Activated CD4-positive, alpha-beta T cell treated with anti-CD3 and anti-CD28 coated beads, Interleukin-2, amount 50 U/mL, for 16 hours (primary cell): ENCODE results near the gene COMMD1.
A peak's percentile ranks its signal among the peaks of the same experiment; 100 is the strongest.
"Not testable (repeated sequence)": the region's sequence is repeated elsewhere in the genome, so short reads cannot be mapped to it uniquely, and the experiment has no call there.

ENCODE experiments used
- DNase-seq: peaks from one replicate; pipeline ENCODE4 v3.0.0-alpha.2; 2020

The COMMD1 gene

DNA sequence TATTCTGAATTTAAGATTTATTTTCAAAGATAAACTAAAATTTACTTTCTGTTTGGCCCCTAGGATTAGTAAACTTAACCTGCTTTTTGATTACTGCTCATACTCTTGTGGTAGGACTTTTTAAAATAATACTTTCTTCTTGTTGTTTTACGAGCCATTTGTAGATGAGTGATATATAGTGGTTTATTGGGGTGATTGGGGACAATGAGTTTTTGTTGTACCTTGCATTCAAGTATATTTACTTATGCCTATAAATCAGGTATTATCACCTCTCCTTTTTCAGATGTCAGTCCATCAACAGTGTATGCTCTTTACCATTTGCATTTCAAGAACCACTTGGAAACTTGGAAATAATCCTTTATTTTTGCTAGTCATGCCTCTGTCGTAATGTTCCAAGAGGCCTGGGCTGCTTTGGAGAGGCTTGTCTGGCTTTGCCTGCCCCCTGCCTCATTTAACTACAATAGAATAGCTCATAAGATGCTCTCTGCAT lies 131.3 kb downstream of the COMMD1 start:
- no peak for DNase-seq

DNA sequence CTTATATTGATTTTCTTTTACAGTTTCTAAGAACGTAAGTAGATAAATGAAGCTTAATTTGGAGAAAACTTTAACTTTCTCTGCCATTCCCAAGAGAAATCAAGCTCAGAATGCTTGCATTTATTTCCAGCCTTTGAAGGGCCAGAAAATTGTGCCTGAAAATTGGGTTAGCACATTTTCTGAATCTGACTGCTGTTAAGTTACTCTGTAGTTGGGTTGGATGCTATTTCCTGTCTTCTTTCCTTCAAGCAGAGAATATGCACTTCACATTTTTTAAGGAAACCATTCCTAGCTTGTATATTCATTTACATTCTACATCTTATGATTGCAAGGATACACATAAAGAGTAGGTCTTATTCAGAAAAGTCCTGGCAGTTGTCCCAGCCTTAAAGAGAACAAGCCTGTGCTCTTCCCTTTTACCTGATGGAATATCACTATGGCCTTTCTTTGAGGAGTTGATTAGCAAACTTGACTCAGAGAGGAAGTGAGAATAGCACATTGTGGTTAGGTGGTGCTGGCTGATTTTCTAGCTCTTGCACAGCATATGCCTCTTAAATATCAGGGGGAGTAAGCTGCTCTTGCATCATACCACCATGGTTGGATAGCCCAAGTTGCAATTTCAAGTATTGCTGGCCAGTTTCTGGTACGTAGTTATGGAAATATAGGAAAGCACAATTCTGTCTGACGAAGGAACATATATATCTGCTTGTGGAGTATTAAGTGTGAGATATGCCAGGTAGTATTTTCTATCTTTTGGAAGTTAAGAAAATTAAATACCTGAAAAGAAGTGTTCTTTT lies 133.7 kb downstream of the COMMD1 start:
- DNase-seq, result peak; percentile 81

DNA sequence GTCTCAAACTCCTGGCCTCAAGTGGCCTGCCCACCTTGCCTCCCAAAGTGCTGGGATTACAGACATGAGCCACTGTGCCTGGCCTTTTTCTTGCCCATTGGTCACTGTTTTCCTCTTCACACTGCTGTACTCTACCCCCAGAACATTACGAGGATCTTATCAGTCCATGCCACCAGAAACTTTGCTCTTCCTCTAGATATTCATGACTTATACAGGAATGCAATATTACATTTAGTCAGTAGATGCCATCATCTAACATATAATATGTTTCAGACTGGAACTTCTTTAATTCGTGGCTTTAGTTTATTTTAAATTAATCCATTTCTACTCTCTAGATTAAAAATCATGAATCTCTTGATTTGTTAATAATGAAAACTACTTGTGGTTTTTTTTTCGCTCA lies 135.5 kb downstream of the COMMD1 start:
- no peak for DNase-seq

DNA sequence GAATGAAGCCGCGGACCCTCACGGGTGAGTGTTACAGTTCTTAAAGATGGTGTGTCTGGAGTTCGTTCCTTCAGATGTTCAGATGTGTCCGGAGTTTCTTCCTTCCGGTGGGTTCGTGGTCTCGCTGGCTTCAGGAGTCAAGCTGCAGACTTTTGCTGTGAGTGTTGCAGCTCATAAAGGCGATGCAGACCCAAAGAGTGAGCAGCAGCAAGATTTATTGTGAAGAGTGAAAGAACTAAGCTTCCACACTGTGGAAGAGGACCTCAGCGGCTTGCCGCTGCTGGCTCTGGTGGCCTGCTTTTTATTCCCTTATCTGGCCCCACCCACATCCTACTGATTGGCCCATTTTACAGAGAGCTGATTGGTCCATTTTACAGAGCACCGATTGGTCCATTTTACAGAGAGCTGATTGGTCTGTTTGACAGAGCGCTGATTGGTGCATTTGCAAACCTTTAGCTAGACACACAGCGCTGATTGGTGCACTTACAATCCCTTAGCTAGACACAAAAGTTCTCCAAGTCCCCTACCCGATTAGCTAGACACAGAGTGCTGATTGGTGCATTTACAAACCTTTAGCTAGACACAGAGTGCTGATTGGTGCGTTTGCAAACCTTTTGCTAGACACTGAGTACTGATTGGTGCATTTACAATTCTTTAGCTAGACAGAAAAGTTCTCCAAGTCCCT lies 136.4 kb downstream of the COMMD1 start:
- DNase-seq, result not testable (repeated sequence)

GRCh38 chr2:62042400-62042799 lies 136.9 kb downstream of the COMMD1 start:
- no peak for DNase-seq

GRCh38 chr2:62042944-62043343 lies 137.5 kb downstream of the COMMD1 start:
- DNase-seq, result no peak

DNA sequence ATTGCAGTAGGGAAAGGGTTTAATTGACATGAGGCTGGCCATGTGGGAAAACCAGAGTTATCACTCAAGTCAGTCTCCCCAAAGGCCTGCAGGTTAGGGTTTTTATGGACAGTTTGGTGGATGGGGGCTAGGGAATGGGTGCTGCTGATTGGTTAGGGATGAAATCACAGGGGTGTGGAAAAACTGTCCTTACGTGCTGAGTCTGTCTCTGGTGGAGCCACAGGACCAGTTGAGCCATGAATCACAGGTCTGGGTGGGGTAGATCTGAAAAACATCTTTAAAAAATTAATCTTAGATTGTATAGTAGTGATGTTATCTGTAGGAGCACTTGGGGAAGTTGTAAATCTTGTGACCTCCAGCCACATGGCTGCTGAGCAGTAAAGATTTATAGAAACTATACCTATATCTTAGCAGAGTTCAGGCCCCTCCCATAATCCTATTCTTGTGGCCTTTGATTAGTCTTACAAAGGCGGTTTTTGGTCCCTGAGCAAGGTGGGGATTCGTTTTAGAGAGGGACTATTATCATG lies 139.6 kb downstream of the COMMD1 start:
- no peak for DNase-seq

- DNase-seq, result no peak
Measured at GRCh38 chr2:62046141-62046540, 140.7 kb downstream of the COMMD1 start.

GRCh38 chr2:62050456-62051045 lies 145.1 kb downstream of the COMMD1 start:
- no peak for DNase-seq

DNA sequence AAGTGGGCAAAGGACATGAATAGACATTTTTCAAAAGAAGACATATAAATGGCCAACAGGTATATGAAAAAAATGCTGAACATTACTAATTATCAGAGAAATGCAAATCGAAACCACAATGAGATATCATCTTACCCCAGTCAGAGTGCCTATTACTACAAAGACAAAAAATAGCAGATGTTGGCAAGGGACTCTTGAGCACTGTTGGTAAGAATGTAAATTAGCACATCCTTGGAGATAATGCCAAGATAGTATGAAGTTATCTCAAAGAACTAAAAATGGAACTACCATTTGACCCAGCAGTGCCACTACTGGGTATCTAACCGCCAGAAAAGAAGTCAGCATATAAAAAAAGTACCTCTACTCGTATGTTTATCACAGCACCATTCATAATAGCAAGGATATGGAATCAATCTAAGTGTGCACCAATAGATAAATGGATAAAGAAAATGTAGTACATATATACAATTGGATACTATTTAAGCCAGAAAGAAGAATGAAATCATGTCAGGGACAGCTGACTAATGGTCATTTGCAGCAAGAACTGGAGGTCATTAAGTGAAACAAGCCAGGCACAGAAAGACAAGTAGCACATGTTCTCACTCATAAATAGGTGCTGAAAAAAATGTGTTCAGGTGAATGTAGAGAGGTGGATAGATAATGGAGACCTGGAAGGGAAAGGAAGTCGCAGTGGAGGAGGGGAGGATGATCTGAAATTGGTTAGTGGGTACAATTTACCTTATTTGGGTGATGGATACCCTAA lies 148.7 kb downstream of the COMMD1 start:
- DNase-seq, result no peak

GRCh38 chr2:62054916-62055450 lies 149.5 kb downstream of the COMMD1 start:
- DNase-seq, result peak; percentile 26

DNA sequence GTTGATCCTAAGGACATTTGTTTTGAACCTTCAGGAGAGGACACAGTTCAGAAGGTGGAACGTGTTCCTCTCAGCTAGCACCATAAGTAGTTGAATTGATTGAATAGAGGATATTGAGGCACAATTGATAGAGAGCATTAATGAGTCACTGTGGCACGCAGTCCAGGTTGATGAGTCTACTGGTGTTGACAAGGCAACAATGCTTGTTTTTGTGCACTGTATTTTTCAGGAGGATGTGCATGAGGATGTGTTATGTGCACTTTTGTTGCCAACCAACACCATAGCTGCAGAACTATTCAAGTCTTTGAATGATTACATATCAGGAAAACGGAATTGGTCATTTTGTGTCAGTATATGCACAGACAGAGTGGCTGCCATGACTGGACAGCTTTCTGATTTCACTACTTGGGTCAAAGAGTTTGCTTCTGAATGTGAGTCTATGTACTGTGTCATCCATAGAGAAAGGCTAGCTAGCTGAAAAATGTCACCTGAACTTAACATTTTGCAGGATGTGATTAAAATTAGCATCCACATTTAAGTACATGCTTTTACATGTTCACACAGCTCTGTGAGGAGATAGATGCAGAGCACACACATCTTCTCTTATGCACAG lies 150.4 kb downstream of the COMMD1 start:
- peak; percentile 25 for DNase-seq

- DNase-seq, result no peak
Measured at GRCh38 chr2:62056341-62056740, 150.9 kb downstream of the COMMD1 start.

DNA sequence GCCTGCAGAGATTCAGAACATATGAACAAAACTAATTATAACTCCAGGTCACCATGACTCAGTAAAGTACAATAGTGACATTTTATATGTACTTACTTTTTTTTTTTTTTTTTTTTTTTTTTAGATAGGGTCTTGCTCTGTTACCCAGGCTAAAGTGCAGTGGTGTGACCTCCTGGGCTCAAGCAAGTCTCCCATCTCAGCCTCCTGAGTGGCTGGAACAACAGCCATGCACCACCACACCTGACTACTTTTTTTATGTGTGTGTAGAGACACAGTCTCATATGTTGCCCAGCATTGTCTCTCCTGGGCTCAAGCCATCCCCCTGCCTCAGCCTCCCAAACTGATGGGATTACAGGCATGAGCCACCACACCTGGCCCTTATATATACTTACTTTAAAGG lies 159.8 kb downstream of the COMMD1 start:
- DNase-seq, result no peak

GRCh38 chr2:62071126-62071598 lies 165.7 kb downstream of the COMMD1 start:
- no peak for DNase-seq

- no peak for DNase-seq
Measured at GRCh38 chr2:62071760-62072680, 166.5 kb downstream of the COMMD1 start.

- no peak for DNase-seq
Measured at GRCh38 chr2:62074233-62074632, 168.8 kb downstream of the COMMD1 start.

GRCh38 chr2:62076980-62077638 lies 171.6 kb downstream of the COMMD1 start:
- DNase-seq, result no peak

DNA sequence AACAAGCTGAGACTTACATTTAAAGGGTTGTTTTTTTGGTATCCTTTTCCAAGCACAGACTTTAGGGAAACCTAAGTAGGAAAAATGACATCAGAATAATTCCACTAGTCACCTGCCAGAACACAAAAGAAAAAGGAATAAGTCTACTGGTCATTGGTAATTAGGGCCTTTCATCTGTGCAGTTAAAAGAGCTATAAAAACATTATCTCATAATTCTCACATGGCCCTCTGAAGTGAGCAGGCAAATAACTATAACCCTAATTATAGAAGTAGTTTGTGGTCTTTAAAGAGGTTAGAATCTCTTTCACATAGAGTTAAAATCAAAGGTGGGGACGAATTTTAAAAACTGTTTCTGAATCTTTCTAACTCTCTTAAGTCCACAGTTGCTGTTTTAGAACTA lies 179.3 kb downstream of the COMMD1 start:
- no peak for DNase-seq

DNA sequence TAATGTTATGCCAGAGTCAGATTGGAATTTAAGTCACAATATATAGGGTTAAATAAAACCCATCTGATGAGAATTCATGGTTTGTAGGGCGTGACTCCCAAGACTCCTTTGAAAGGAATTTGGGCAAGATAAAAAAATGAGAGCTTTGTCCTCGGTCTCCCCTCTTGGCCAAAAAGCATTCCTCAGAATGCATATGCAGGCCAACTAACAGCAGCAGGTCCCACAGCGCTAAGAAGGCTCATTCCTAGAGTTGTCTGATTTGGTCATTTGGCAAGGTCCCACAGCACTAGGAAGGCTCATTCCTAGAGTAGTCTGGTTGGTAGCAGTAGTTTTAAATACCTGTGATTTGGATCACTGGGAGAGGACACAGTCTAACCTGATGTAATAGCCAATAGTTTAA lies 184.2 kb downstream of the COMMD1 start:
- DNase-seq, result no peak
